ENCODE results near the gene NATD1.

GRCh38 chr17:21208352-21208751, 44.9 kb downstream of the NATD1 start:
- no peak for TF ChIP-seq SIN3A (IDR thresholded peaks at IDR 0.05; ENCODE audit: borderline replicate concordance in 2 of 2, control insufficient read depth in 1 of 2, low read depth in 2 of 2, low read length in 2 of 2)
- no peak for TF ChIP-seq FOXJ3 (CRISPR knock-in tag; IDR thresholded peaks at IDR 0.05)

All from K562 (cell line).